Epithelial cell of proximal tubule (primary cell): ENCODE results near the gene MFAP5. TPM values are rescaled to one million over a fixed set of nuclear protein-coding genes. Genes with fewer than 3 reads are reported as not detected.

Source experiments
- DNase-seq: peaks from one replicate; pipeline ENCODE4 v3.0.0-alpha.2; 2011; ENCODE audit warnings: low read depth
- H3K4me3 ChIP-seq: 2 replicates; pipeline ENCODE4 v1.5.1; 2011; ENCODE audit warnings: low read depth, mild to moderate bottlenecking, low read length
- total RNA-seq: library from RNA; depleted of rRNA; stranded (reverse); fragments of >200 nt; gene quantifications from 2 replicates; pipeline ENCODE4 v1.2.3, GENCODE V29; 2015
- TF ChIP-seq, protein P1 (sequence below): conservative IDR thresholded peaks from 2 replicates; pipeline ENCODE4 v1.5.1; 2012; ENCODE audit warnings: low read depth, mild to moderate bottlenecking, low read length

The MFAP5 gene
- total RNA-seq, 1 donor from 2014 or later = 0.75 TPM

DNA sequence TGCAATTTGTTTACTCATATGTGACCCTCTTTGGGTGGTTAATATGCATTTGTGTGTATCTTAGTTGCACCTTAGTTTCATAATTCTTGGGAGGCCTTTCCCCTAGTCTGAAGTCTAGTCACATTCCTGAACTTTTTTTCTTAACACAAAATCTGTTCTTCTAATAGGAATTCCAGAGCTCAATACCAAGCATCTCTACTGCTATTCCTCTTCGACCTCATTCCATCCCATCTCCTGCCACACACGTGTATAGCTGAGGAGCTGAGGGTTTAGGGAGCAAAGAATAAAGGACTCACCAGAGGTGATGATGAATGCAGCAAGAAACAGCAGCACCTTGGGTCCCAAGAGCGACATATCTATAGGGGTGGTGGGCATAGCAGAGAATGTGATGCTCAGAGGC is 875 bp downstream of the MFAP5 start:
- no peak for DNase-seq
- TF ChIP-seq, protein P1, sequence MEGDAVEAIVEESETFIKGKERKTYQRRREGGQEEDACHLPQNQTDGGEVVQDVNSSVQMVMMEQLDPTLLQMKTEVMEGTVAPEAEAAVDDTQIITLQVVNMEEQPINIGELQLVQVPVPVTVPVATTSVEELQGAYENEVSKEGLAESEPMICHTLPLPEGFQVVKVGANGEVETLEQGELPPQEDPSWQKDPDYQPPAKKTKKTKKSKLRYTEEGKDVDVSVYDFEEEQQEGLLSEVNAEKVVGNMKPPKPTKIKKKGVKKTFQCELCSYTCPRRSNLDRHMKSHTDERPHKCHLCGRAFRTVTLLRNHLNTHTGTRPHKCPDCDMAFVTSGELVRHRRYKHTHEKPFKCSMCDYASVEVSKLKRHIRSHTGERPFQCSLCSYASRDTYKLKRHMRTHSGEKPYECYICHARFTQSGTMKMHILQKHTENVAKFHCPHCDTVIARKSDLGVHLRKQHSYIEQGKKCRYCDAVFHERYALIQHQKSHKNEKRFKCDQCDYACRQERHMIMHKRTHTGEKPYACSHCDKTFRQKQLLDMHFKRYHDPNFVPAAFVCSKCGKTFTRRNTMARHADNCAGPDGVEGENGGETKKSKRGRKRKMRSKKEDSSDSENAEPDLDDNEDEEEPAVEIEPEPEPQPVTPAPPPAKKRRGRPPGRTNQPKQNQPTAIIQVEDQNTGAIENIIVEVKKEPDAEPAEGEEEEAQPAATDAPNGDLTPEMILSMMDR = no peak
- H3K4me3 ChIP-seq = no peak overlapping the region

DNA sequence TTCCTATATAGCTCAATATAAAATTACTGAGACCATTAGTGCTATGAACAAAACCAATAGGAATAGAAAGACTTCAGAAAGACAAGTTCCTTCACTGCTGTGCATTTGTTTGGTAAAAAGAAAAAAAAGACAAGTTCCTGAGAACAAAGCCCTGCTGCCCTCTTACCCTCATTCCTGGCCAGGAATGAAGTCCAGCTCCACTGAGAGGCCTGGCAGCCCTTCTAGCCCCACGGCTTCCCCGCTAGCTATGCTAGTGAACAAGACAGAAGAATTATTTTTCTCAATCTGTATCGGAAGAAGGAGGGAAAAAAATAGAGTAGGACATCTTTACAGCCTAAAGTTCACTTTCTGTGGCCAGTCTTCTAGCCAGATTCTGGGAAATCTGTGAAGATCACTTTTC is 1.6 kb downstream of the MFAP5 start:
- TF ChIP-seq, protein P1 = no peak
- no peak overlapping the region for H3K4me3 ChIP-seq
- DNase-seq = no peak

DNA sequence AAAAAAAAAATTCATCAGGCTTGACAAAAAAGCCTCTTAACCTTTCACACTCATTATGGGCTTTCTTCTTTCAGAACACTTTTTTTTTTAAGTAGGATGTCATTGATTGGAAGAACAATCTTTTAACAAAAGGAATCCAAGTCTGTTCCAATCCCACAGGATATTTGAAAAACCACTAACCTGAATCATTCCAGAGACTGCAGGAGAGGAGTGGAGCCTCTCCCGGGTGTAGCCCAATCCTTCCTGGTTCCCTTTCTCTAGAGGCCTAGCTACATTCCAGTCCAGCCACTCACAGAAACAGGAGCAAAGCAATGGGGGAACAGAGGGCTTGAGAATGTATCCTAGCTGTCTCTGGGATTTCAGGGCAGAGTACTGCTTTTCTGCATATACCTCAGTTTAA is 4.3 kb downstream of the MFAP5 start:
- H3K4me3 ChIP-seq = no peak overlapping the region
- TF ChIP-seq, protein P1 = no peak
- DNase-seq = no peak

DNA sequence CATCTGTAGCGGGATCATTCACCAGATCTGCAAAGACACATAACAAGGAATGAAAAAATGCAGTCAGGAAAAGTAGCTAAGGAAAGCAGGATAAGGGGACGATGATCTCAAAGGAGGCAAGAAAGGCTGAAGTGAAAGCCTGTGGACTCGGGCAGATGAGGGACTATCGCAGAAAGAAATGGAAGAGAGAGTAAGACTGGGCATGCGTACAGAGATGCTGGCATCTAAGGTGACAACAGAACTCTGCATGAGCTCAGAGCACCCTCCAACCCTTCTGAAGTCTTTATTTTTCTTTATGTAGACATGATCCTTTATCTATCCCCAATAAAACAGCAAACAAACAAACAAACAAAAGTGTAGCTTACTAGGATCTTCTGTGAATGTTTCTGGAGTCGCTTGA is 7.2 kb downstream of the MFAP5 start:
- H3K4me3 ChIP-seq = no peak overlapping the region
- DNase-seq = no peak
- TF ChIP-seq, protein P1 = no peak

DNA sequence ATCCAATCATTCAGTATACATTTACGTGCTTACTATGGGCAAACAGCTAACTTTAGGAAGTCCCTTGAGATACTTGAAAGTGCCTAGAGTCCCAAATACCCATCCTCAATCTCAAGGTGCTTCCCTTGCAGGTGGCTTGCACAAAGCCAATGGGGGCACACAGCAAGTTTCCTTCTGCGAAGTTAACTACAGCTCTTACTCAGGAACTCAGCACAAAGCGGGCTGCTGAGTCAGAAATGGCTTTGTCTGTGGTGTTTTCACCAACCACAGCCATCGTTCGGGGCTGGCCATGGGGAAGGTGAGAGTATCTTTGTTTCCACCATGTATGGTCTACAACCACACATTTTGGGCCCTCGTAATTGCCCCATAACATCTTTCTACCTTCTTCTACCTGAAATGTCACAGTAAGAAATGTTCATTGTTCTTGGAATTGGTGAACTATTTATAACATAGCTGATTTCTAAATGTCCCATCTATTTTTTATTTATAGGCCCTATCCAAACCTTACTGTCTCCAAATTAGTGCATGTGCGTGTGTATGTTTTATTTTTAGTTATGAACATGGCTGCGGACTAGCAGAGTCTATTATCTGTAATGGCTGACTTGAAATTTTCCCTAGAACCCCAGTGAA is 13.9 kb downstream of the MFAP5 start:
- H3K4me3 ChIP-seq = no peak overlapping the region
- TF ChIP-seq, protein P1 = no peak
- DNase-seq = no peak

DNA sequence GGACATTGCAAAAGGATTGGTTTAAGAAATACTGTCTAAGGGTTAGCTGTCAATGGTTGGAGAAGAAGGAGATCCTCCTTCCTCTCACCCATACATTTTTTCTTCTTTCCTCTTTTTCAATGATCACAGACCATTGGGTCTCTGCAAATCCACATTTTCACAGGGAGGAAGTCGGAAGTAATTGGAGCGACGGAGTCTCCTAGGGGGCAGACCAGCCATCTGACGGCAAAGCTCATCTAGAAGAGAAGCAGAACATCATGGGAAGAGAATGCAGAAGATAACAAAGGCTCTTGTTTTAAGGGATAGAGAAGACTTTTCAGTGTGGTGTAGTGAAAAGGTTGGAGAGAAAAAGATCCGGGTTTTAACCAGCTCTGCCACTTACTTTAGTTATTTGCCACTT is 14.7 kb downstream of the MFAP5 start:
- TF ChIP-seq, protein P1 = no peak
- no peak for DNase-seq
- H3K4me3 ChIP-seq = no peak overlapping the region
